C1 segment of cervical spinal cord (tissue), 14 donors: ENCODE measurements around the gene DNMT3B.
"Not testable (repeated sequence)": the region's sequence is repeated elsewhere in the genome, so short reads cannot be mapped to it uniquely, and the experiment has no call there.

Experiments used
- DNase-seq, 14 donors: peaks; one replicate each; lab custom pipeline; 2025; lab: John Stamatoyannopoulos, UW

DNMT3B gene

DNA sequence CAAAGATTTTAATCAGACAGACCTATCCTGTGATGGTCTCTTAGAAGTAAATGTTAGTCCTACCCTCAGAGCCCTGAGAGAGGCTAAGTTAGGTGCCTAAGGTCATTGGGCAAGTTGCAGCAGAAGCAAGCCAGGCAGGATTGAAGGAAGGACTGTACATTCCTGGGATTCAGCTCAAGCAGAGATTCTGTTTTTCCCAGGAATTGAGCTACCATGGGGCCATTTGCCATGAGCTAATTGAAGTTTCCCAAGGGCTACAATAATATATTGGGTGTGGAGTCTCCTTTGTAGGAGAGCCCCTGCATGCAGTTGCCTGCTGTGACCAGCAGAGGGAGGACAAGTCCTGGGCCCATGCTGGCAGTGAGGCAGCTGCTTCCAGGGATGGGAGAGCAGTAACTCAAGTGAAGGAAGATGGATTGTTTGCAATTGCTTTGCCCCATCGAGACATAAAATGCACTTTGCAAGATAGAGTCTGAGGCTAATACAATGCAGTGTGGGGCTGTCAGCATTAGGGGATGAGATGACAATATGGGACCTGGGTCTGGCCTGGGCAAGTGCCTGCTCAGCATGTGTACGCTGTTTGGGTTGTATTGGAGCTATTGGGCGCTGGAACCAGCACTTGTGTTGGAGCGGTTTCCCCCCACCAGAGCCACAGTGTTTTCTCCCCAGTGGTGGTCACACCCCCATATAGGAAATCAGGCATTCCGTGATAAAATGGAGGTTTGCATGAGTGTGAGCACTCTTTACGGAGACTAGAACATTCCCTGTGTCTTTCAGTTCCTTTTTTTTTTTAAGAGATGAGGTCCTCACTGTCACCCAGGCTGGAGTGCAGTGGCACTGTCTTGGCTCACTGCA is 27.9 kb downstream of the DNMT3B start:
- peak in 12 of 14 donors; percentile 13 to 75 (median 44) for DNase-seq

DNA sequence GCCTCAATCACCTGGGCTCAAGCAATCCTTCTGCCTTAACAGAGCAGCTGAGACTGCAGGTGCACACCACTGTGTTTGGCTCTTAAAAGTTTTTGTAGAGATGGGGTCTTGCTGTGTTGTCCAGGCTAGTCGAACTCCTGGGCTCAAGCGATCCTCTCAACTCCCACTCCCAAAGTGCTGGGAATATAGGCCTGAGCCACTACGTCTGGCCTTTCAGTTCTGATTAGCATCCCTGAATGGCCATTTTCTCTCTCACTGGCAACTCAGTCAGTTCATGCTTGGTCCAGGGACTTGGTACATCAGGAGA is 28.5 kb downstream of the DNMT3B start:
- DNase-seq: no peak

DNA sequence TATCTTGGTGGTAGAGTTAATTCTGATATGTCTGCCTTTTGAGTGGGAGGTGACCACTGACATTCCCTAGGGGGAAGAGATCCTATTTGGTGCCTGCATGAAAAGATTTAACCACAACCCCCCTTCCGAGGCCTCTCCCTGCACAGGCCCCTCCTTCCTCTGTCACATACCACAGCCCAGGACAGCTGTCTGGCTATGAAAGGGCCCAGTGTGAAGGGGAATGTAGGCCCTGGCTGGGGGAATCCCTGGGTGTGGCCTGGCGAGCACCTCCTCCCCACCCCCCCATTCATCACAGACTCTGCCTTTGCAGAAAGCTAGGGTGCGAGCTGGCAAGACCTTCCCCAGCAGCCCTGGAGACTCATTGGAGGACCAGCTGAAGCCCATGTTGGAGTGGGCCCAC is 30.1 kb downstream of the DNMT3B start:
- no peak for DNase-seq

DNA sequence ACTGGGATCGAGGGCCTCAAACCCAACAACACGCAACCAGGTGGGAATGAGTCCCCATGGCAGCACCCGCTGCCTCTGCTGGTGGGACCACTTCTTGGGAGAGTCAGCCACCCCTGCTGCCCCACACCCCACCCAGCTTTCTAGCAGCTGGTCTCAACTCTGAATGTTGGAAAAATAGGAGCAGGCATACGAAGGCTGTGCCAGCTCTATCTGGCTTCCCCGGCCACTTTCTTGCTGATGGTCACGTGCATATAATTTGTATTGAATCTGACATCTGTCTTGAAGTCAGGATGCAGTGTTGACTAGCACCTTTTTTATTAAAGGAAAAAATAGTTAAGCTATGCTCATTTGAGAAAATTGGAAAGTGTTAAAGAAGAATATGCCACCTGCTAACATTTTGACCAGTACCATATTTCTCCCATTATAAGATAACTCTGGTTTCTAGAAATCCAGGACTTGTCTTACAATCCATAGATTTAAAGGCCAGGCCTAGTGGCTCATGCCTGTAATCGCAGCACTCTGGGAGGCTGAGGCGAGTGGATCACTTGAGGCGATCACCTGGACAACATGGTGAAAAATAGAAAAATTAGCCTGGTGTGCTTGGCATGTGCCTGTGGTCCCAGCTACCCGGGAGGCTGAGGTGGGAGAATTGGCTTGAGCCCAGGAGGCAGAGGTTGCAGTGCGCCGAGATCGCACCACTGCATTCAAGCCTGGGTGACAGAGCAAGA is 30.7 kb downstream of the DNMT3B start:
- no peak for DNase-seq

DNA sequence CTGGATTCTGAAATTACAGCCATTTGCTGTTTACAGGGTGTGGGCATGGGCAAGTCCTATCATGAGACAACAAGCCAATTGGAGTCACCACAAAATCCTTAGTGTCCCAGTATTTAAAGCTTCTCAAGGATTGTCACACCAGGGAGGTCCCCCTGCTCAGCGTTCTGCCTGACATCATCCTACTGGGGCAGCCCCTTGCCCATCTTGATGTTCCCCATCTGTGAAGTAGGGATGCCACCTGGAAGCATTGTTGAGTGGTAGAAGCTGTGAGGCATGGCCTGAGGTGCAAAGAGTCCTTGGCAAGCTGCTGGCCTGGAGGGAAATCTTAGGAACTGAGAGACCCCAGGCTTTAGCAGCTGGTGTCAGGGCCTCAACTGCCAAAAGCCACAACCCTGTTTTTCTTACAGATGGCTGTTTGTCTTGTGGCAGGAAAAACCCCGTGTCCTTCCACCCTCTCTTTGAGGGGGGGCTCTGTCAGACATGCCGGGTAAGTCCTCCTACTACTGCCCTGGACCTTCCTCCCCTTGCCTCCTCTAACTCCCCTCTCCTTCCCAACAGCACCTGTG is 34.3 kb downstream of the DNMT3B start:
- DNase-seq: no peak

DNA sequence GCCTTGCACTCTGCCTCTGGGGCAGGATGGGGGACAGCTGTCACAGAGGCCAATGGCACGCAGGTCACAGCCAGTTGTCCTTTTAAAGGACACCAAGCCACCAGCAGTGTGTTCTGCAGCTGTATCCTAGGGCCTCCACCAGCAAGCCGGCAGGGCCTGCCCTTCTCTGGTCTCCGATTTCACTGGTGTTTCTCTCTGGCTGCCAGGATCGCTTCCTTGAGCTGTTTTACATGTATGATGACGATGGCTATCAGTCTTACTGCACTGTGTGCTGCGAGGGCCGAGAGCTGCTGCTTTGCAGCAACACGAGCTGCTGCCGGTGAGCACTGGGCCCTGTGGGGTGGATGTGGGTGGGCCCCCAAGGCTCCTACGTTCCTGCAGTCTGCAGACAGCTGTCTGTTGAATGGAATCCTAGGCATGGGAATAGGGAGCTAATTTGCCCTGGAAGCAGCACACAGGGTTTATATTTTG is 34.8 kb downstream of the DNMT3B start:
- no peak for DNase-seq

DNA sequence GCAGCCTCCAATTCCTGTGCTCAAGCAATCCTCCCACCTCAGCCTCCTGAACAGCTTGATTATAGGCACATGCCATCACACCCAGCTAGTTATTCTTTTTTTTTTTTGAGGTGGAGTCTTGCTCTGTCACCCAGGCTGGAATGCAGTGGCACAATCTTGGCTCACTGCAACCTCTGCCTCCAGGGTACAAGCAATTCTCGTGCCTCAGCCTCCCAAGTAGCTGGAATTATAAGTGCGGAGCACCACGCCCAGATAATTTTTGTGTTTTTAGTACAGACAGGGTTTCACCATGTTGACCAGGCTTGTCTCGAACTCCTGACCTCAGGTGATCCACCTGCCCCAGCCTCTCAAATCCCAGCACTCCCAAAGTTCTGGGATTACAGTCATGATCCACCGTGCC is 35.4 kb downstream of the DNMT3B start:
- not testable (repeated sequence) for DNase-seq

DNA sequence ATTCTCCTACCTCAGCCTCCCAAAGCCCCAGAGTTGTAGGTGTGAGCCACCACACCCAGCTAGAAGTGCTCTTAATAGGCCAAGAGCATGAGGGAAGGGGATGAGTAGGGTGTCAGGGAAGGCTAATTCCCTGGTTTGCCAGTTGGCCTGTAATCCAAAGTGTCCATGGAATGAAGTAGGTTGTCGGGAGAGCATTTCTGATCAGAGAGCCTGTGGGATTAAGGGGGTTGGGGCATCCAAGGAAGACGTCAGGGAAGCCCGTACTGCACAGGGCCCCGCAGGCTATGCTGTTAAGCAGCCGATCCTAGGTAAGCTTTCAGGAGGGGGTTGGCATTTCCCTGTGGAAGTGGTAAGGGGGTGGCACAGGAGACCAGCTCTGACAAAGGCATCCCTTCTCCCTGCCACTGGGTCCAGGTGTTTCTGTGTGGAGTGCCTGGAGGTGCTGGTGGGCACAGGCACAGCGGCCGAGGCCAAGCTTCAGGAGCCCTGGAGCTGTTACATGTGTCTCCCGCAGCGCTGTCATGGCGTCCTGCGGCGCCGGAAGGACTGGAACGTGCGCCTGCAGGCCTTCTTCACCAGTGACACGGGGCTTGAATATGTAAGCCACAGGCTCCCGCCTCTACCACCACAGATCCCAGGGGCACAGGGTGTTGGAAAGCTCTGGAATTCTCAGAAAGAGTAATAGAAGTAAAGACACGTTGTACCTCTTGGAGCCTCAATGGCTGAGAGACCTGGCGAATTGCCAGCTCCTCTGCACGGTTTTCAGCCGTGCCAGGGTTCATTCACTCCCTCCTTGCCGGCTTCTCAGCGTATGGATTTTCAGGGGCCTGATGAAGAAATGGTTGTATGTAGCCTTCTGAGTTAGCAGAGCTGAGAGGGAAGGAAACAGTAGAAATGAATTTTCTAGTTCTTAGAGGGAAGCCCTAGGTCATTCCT is 36.1 kb downstream of the DNMT3B start:
- no peak for DNase-seq

DNA sequence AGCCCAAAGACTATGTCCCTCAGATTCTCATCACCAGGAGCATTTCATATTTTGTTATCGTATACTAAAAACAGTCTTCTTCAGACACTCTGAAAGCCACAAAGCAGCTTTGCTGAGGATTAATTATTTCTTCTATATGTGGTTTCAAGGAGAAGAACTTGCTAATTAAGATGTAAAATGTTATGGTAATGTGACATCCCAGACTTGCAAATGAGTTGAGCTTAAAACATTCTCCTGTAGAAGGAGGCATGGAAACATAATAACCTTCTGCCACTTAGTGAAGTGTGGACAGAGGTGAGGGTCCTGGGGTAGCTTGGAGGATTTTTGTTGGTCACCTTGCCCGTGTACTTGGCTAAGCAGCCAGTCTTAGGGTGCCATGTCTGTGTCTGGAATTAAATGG is 40.9 kb downstream of the DNMT3B start:
- DNase-seq: no peak

DNA sequence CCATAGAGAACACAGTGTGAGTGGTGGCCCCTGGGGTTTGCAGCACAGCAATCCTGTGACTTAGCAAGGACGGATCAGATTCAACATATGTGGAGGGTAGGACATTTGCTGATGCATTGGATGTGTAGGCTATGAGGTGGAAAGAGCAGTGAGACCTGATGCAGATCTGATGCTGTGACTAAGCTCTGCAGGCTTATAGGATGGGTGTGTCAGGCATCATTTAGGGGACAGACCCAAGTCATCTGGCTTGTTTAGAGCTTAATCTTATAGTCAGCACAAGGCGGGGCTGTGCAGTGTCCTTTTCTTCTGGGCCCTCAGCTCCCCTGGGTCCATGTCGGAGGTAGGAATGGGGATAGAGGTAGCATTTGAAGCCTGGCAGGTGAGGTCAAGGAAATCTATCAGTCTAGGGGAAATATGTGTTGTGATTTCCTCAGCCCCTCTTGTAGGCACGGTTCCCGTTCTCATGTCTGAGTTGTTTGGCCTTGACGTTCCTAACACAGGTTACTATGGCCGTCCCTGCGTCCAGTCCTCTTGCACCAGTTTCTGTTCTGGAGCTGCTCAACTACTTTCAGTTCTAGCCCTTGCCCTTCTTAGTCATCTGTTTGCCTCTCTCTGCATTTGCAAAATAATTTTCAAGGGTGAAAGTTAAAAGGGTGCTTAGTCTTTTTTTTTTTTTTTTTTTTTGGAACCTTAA is 42.0 kb downstream of the DNMT3B start:
- no peak for DNase-seq

DNA sequence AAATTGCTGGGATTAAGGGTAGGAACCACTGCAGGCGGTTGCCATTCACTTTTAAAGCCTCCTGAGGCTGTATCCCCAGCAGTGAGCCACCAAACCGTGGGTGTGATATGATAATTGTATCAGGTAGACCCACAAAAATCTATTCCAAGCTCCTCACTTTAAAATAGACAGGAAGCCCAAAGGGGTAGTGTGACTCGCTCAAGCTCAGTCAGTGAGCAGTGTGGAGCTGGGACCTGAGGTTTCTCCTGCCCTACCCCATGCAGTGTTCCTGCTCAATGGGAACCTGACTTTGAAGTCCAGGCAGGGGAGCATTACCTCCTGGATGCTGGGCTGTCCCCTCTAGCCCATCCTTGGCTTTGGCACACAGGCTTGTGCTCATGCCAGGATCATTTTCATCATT is 42.6 kb downstream of the DNMT3B start:
- DNase-seq: no peak

DNA sequence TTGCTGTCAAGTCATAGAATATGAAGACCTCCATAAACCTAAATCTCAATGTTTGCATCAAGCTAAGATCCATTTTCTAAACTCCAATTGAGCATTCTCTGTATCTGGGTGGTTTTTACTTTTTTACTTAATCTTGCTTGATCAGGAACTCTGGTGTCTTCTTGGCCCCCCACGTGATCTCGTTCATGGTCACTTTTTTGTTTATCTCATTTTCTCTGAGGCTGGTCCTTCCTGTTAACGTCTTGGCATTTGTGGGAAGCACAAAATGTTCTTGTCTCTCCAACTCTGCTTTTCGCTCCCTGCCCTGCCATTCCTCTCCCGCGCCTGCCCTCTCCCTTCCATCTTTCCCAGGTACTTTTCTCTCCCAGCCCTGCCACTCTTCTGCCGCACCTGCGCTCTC is 43.5 kb downstream of the DNMT3B start:
- DNase-seq: no peak

DNA sequence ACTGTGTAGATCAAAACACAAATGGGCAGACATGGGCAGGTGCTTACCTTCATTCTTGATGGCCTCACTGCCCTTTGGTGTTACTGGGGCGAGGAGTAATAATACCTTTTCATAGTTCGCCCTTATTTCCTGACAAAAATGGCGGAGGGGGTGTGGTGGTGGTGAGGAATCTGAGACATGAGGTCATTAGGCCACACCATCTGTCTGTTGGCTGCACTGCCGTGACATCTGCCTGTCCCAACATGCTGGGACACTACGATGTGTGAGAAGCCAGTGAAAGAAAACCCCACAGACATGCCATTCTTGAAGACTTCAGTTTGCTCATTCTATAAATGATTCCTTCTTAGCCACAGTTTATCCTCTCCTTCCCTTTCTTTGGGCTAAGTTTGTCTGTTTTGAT is 44.2 kb downstream of the DNMT3B start:
- DNase-seq: no peak

DNA sequence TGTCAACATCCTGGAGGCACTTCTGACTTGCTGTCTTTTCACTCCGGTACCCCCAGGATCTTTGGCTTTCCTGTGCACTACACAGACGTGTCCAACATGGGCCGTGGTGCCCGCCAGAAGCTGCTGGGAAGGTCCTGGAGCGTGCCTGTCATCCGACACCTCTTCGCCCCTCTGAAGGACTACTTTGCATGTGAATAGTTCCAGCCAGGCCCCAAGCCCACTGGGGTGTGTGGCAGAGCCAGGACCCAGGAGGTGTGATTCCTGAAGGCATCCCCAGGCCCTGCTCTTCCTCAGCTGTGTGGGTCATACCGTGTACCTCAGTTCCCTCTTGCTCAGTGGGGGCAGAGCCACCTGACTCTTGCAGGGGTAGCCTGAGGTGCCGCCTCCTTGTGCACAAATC is 45.5 kb downstream of the DNMT3B start:
- no peak for DNase-seq

DNA sequence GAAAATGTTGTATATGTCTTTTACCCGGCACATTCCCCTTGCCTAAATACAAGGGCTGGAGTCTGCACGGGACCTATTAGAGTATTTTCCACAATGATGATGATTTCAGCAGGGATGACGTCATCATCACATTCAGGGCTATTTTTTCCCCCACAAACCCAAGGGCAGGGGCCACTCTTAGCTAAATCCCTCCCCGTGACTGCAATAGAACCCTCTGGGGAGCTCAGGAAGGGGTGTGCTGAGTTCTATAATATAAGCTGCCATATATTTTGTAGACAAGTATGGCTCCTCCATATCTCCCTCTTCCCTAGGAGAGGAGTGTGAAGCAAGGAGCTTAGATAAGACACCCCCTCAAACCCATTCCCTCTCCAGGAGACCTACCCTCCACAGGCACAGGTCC is 46.3 kb downstream of the DNMT3B start:
- no peak for DNase-seq

DNA sequence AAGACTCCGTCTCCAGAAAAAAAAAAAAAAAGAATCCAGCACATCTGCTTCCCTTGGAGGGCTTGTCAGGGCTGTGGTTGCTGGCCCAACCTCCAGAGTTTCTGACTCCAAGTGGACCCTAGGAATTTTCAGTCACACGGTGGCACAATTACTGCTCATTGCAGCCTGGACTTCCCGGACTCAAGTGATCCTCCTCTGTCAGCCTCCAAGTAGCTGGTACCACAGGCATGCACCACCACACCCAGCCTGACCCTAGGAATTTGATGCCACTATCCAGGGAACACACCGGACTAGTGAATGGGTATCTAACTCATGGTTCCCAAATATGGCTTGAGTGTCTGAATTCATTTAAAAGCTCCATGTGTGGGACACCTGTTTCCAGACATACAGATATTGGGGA is 47.7 kb downstream of the DNMT3B start:
- DNase-seq: no peak

DNA sequence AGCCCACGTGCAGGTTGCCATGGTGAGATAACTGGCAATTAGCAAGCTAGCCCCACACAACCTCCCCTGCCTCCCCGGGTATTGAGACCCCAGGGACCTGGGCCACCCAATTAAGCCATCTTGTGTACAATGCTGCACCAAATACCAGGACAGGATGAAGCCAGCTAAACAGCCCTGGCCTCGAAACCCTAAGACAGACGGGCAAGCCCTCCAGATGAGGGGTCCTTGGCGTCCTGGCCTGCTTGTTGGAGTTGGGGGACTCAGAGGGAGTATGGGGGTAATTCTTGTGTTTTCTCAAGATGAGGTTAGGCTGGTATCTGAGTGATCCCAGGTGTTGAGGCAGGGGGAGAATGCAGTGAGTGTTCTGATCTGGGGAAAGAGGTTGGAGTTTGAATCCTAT is 48.8 kb downstream of the DNMT3B start:
- no peak for DNase-seq

DNA sequence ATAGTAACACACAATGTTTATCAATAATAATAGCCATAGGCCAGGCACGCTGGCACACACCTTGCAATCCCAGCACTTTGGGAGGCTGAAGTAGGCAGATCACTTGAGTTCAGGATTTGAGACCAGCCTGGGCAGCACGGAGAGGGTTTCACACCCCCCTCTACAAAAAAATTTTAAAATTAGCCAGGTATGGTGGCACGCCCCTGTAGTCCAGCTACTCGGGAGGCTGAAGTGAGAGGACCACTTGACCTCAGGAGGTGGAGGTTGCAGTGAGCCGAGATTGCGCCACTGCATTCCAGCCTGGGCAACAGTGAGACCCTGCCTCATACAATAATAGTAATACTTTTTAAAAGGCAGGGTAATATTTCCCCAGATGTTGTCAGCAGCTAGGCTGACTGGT is 49.7 kb downstream of the DNMT3B start:
- no peak for DNase-seq

DNA sequence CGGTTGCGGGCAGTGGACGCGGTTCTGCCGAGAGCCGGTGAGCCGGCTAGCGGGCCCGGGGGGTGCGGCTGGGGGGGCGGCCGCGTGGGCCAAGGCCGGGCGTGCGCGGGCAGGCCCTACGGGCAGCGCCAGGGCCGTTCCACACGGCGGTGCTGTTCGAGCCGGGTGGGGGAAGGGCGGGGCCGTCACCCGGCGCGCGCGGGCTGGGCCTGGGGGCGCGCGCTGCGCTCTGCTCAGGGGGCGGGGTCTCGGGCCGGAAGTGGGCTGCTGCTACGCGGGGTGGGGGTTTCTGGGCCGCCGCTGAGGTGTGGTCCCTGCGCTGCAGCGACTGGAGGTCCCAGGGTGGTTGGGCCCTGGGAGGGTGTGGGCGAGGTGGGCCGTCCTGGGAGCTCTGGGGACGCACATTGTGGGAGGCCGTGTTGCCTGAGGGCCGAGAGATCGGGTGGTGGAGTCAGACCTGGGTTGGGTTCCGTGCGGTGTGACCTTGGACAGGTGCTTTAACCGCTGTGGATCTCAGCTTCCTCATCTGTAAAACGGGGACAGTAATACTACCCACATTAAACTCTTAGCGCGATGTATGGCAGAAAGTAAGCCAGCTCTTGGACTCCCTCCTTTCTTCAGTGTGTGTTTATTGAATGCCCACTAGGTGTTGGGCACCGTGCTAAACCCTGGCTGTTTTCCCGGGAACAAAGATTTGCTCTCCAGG is 58.0 kb downstream of the DNMT3B start:
- DNase-seq: peak in 5 of 14 donors; percentile 26 to 87 (median 78)

DNA sequence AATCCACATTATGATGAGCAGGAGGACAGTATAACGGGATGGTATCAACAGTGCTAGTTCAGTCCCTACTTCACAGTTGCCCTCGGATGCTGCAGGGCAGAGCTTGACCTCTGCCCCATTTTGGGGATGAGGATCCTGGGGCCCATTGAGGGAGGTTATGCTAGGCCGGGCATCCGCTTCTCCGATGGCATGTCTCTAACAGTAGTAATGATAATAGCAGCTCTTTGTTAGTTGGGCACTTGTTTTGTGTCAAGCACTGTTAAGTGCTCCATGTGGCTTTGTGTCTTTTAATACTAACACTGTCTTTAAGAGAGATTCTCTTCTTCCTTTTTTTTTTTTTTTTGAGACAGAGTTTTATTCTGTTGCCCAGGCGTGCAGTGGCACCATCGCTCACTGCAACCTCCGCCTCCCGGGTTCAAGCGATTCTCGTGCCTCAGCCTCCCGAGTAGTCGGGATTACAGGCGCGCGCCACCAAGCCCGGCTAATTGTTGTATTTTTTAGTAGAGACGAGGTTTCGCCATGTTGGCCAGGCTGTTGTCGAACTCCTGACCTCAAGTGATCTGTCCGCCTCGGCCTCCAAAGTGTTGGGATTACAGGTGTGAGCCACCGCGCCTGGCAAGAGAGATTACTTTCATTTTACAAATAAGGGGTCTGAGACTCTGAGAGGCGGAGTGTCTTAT is 58.7 kb downstream of the DNMT3B start:
- DNase-seq: peak in 3 of 14 donors; percentile 34 to 36 (median 34)
